Retinal pigment epithelial cell (primary cell): ENCODE results near the gene RASL10B.
"Not testable (repeated sequence)": the region's sequence is repeated elsewhere in the genome, so short reads cannot be mapped to it uniquely, and the experiment has no call there.

Experiments used
- DNase-seq: peaks from one replicate; pipeline ENCODE4 v3.0.0-alpha.2; 2010; ENCODE audit warnings: low read depth
- H3K4me3 ChIP-seq: 2 replicates; pipeline ENCODE4 v1.5.1; 2011; ENCODE audit warnings: mild to moderate bottlenecking, low read length, control low read depth, moderate library complexity
- CTCF ChIP-seq: conservative IDR thresholded peaks from 2 replicates; pipeline ENCODE4 v1.5.1; 2011; ENCODE audit warnings: low read depth, low read length, control low read depth, inconsistent platforms

Gene RASL10B

DNA sequence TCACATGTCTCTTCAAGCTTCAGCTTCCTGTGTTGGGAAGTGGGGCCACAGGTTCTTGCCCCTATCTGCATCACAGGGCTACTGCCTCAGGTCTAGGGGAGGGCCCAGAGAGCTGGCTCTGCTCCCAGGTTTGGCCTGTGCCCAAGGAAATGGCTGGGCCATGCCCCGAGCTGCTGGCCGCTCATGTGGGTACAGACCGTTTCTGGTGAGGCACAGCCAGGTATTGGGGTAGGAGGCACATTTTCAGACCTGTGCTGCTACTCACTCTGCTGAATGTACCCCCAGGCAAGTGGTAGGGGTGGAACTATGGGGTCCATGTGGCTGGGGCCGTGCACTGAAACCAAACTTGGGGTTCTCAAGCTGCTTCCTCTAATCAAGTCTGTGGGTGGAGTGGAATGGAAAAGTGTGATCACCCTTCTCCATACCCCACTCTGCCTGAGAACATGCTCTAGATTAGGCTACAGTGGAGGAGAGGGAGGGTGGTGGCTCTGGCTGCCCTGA is 17.0 kb downstream of the RASL10B start:
- no peak for DNase-seq
- no peak for TF ChIP-seq CTCF
- no peak overlapping the region for H3K4me3 ChIP-seq

GRCh38 chr17:35748979-35749378 is 17.5 kb downstream of the RASL10B start:
- no peak for DNase-seq
- TF ChIP-seq CTCF: no peak
- no peak overlapping the region for H3K4me3 ChIP-seq

GRCh38 chr17:35749560-35750412 is 18.3 kb downstream of the RASL10B start:
- no peak overlapping the region for H3K4me3 ChIP-seq
- TF ChIP-seq CTCF: no peak
- DNase-seq: no peak

DNA sequence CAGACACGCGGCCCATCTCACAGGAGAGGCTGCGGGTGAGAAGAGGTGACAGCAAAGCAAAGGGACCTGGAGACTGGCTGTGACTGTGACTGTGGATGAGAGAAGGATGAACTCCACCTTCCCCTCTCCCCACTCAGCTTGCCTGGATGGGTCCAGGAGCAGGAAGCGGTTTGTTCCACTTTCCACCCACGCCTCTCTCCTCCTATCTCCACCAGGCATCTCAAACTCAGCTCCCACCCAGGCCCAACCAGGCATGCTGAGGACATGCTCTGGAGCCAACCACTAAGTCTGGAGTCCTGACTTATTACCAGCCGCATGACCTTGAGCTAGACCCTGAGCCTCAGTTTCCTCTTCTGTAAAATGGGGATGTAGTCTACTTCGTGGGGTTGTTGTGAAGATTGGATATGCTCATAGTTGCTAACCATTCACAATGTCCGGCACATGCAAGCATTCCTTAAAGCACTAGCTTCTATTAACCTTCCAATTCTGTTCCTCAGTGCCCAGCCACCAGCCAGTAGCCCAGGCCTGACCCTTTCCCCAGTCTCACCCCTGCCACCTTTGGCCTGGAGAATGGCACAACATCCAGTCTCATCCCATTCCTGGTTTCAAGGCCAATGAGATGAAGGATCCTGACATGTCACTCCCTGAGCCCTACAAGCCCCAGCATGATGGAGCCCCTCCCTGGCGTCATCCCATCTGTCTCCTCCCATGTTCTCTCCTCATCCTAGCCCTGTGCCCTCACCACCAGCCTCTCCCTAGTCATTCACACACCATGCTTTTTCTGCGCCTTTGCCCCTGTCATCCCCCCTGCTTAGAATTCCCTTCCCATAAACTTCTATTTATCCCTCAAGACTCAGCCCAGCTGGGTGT is 19.3 kb downstream of the RASL10B start:
- TF ChIP-seq CTCF: no peak
- no peak overlapping the region for H3K4me3 ChIP-seq
- DNase-seq: no peak

DNA sequence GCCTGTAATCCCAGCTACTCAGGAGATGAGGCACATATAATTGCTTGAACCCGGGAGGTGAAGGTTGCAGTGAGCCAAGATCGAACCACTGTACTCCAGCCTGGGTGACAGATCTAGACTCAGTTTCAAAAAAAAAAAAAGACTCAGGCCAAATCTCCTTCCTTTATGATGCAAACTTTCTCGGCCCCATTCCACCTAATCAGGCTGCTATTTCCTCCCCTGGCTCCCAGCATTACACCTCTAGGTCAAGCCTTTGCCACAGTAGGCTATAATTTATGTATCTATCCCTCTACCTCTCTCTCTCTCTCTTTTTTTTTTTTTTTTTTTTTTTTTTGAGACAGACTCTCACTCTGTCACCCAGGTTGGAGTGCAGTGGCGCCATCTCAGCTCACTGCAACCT is 20.1 kb downstream of the RASL10B start:
- DNase-seq, H3K4me3 ChIP-seq: not testable (repeated sequence)

DNA sequence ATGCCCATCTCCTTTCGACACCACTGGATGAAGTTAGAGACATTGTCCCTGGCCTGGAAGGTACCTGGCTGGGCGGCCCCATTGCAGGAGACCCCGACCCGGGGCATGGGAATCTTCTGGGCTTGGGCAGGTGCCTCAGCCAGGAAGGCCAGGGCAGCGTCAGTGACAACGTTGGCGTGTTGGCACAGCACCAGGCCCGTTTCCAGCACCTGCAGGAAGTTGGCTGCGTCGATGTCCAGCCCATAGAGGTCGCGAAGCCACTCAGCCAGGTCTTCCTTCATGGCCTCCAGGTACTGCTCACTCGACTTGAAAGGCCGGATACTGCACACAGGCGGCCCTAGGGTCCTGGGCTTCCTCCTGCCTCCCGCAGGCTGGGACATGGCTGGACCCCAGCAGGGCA is 21.0 kb downstream of the RASL10B start:
- TF ChIP-seq CTCF: no peak
- H3K4me3 ChIP-seq: no peak overlapping the region
- DNase-seq: no peak

DNA sequence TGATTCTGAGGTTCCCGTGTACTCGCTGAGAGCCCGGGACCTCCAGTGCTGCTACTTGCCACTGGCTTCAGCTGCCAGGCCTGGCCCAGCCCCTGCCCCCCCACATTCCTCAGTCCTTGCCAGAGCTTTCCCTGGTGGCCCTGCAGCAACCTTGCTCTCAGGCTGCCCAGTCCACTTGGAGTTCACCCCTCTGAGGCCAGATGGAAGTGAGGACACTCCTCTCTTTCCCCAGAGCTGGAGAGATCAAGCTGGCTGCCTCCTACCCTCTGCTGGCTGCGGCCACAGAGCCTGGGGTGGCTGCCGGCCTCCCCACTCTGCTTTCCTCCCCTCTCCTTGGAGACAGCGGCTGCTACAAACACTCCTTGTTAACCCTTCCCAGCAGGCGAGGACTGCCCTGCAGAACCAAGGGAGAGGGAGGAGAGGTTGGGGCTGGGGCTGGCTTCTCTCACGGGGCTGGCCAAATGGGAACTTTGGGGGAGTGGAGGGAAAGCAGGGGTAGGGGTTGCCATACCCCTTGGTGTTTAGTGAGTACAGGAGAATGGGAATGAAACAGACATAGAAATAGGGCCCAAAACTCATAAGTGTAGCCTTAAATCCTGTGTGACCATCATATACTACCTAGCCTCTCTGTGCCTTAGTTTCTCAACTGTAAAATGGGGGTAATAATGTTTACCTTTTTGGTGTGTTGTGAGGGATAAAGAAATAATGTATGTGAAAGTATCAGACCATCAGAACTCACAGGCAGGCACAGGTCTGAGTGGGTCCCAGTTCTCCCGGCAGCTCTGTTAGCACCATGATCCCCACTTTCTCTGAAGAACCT is 21.7 kb downstream of the RASL10B start, which contains the start of gene GAS2L2:
GAS2L2 (minus strand) TSS at position 295 of the 820 bp plus-strand sequence. CDS start 389 bp downstream, outside the sequence.
- no peak for DNase-seq
- no peak for TF ChIP-seq CTCF
- no peak within 1 kb of the TSS for H3K4me3 ChIP-seq
